Stimulated activated memory B cell treated with anti-CD40 and anti-IgM and Interleukin-4, amounts not matched to agents 10 μg/mL and 1 μg/mL and 100 μg/mL, for 72 hours (primary cell): ENCODE results near the gene KLK5.
"Not testable (repeated sequence)": the region's sequence is repeated elsewhere in the genome, so short reads cannot be mapped to it uniquely, and the experiment has no call there.

Experiments used
- ATAC-seq: fragments of 150-1000 bp; cut with Tn5 transposase; 2 replicates; pipeline ENCODE4 v1.10.0; 2021
- H3K27ac Mint-ChIP-seq: one replicate; pipeline ENCODE4 v1.8.0; 2022; ENCODE audit warnings: mild to moderate bottlenecking, mixed read lengths
- H3K27me3 Mint-ChIP-seq: one replicate; pipeline ENCODE4 v1.8.0; 2022; ENCODE audit warnings: mixed read lengths
- H3K36me3 Mint-ChIP-seq: one replicate; pipeline ENCODE4 v1.8.0; 2022; ENCODE audit warnings: mixed read lengths
- H3K4me1 Mint-ChIP-seq: one replicate; pipeline ENCODE4 v1.8.0; 2022; ENCODE audit warnings: mixed read lengths
- H3K4me3 Mint-ChIP-seq: one replicate; pipeline ENCODE4 v1.8.0; 2022; ENCODE audit warnings: mild to moderate bottlenecking, moderate library complexity, mixed read lengths
- H3K9me3 Mint-ChIP-seq: one replicate; pipeline ENCODE4 v1.8.0; 2022; ENCODE audit warnings: mixed read lengths

The KLK5 gene

GRCh38 chr19:50952910-50953309 lies at the start of gene KLK5:
KLK5 (minus strand) TSS chr19:50953038; CDS start chr19:50952657, 381 bp downstream.
- Mint-ChIP-seq H3K4me1 (no peaks in the 10 kb centered on the region), H3K27ac (no peak within 1 kb of the TSS), H3K9me3 (peaks cover 4% of the 10 kb centered on the region), H3K4me3 (no peak within 1 kb of the TSS), H3K36me3 (no peaks in the 10 kb centered on the region), H3K27me3 (peaks cover 61% of the 10 kb centered on the region)
- peak; percentile 8 for ATAC-seq

- ATAC-seq: no peak
- H3K27me3 Mint-ChIP-seq: peaks cover 65% of the 10 kb centered on the region
- H3K4me3 Mint-ChIP-seq: no peak overlapping the region
- peaks cover 3% of the 10 kb centered on the region for H3K9me3 Mint-ChIP-seq
- H3K4me1 Mint-ChIP-seq: no peaks in the 10 kb centered on the region
- H3K36me3 Mint-ChIP-seq: no peaks in the 10 kb centered on the region
- H3K27ac Mint-ChIP-seq: no peak overlapping the region
Observed at GRCh38 chr19:51002089-51002532, 49.3 kb upstream of the KLK5 start.

GRCh38 chr19:51001515-51001914 lies 48.7 kb upstream of the KLK5 start, which contains the start of gene KLK8:
KLK8 (minus strand) TSS chr19:51001604; CDS start chr19:51001167, 437 bp downstream.
- no peaks in the 10 kb centered on the region for H3K36me3 Mint-ChIP-seq
- H3K27me3 Mint-ChIP-seq: peaks cover 65% of the 10 kb centered on the region
- H3K4me3 Mint-ChIP-seq: no peak within 1 kb of the TSS
- H3K9me3 Mint-ChIP-seq: peaks cover 3% of the 10 kb centered on the region
- ATAC-seq: no peak
- no peaks in the 10 kb centered on the region for H3K4me1 Mint-ChIP-seq
- H3K27ac Mint-ChIP-seq: no peak within 1 kb of the TSS

- H3K27me3 Mint-ChIP-seq: peaks cover 65% of the 10 kb centered on the region
- peaks cover 3% of the 10 kb centered on the region for H3K9me3 Mint-ChIP-seq
- no peak overlapping the region for H3K27ac Mint-ChIP-seq
- no peaks in the 10 kb centered on the region for H3K36me3 Mint-ChIP-seq
- ATAC-seq: no peak
- no peaks in the 10 kb centered on the region for H3K4me1 Mint-ChIP-seq
- no peak overlapping the region for H3K4me3 Mint-ChIP-seq
Observed at GRCh38 chr19:51000981-51001380, 48.1 kb upstream of the KLK5 start.

GRCh38 chr19:51000426-51000825 lies 47.6 kb upstream of the KLK5 start:
- no peaks in the 10 kb centered on the region for H3K4me1 Mint-ChIP-seq
- H3K27ac Mint-ChIP-seq: no peak overlapping the region
- H3K4me3 Mint-ChIP-seq: no peak overlapping the region
- ATAC-seq: no peak
- no peaks in the 10 kb centered on the region for H3K36me3 Mint-ChIP-seq
- H3K27me3 Mint-ChIP-seq: peaks cover 65% of the 10 kb centered on the region
- H3K9me3 Mint-ChIP-seq: peaks cover 3% of the 10 kb centered on the region

GRCh38 chr19:50998686-50999085 lies 45.8 kb upstream of the KLK5 start:
- Mint-ChIP-seq H3K9me3 (peaks cover 3% of the 10 kb centered on the region), H3K27me3 (peaks cover 61% of the 10 kb centered on the region), H3K27ac (no peak overlapping the region), H3K4me1 (no peaks in the 10 kb centered on the region), H3K36me3 (no peaks in the 10 kb centered on the region), H3K4me3 (no peak overlapping the region)
- no peak for ATAC-seq

- no peak for ATAC-seq
- no peak overlapping the region for H3K4me3 Mint-ChIP-seq
- no peaks in the 10 kb centered on the region for H3K36me3 Mint-ChIP-seq
- no peak overlapping the region for H3K27ac Mint-ChIP-seq
- H3K27me3 Mint-ChIP-seq: peaks cover 54% of the 10 kb centered on the region
- H3K9me3 Mint-ChIP-seq: peaks cover 2% of the 10 kb centered on the region
- H3K4me1 Mint-ChIP-seq: no peaks in the 10 kb centered on the region
Observed at GRCh38 chr19:50998061-50998460, 45.2 kb upstream of the KLK5 start.

- Mint-ChIP-seq H3K4me3 (no peak overlapping the region), H3K4me1 (no peaks in the 10 kb centered on the region), H3K36me3 (no peaks in the 10 kb centered on the region), H3K27ac (no peak overlapping the region), H3K9me3 (peaks cover 8% of the 10 kb centered on the region), H3K27me3 (peaks cover 42% of the 10 kb centered on the region)
- ATAC-seq: no peak
Observed at GRCh38 chr19:50994129-50994528, 41.3 kb upstream of the KLK5 start.

- Mint-ChIP-seq H3K36me3 (no peaks in the 10 kb centered on the region), H3K27me3 (peaks cover 41% of the 10 kb centered on the region), H3K4me1 (no peaks in the 10 kb centered on the region), H3K27ac (no peak overlapping the region), H3K4me3 (no peak overlapping the region), H3K9me3 (peaks cover 8% of the 10 kb centered on the region)
- no peak for ATAC-seq
Observed at GRCh38 chr19:50992666-50993035, 39.8 kb upstream of the KLK5 start.

GRCh38 chr19:50984416-50984815 lies 31.6 kb upstream of the KLK5 start:
- H3K27ac Mint-ChIP-seq, H3K4me3 Mint-ChIP-seq, H3K4me1 Mint-ChIP-seq, ATAC-seq, H3K9me3 Mint-ChIP-seq, H3K36me3 Mint-ChIP-seq: not testable (repeated sequence)
- peaks cover 59% of the 10 kb centered on the region for H3K27me3 Mint-ChIP-seq

GRCh38 chr19:50983625-50984292 lies 30.9 kb upstream of the KLK5 start, which contains the start of gene KLK7:
KLK7 (minus strand) TSS chr19:50983917; CDS start chr19:50982399, 1,518 bp downstream.
- H3K27ac Mint-ChIP-seq: no peak within 1 kb of the TSS
- no peak for ATAC-seq
- no peaks in the 10 kb centered on the region for H3K4me1 Mint-ChIP-seq
- no peak within 1 kb of the TSS for H3K4me3 Mint-ChIP-seq
- peaks cover 6% of the 10 kb centered on the region for H3K9me3 Mint-ChIP-seq
- no peaks in the 10 kb centered on the region for H3K36me3 Mint-ChIP-seq
- H3K27me3 Mint-ChIP-seq: peaks cover 59% of the 10 kb centered on the region

- H3K27me3 Mint-ChIP-seq: peaks cover 63% of the 10 kb centered on the region
Observed at GRCh38 chr19:50982186-50982585, 29.3 kb upstream of the KLK5 start.

GRCh38 chr19:50981587-50982146 lies 28.8 kb upstream of the KLK5 start:
- Mint-ChIP-seq H3K27me3 (peaks cover 63% of the 10 kb centered on the region), H3K4me1 (no peaks in the 10 kb centered on the region), H3K9me3 (peaks cover 6% of the 10 kb centered on the region), H3K27ac (no peak overlapping the region), H3K36me3 (no peaks in the 10 kb centered on the region), H3K4me3 (no peak overlapping the region)
- ATAC-seq: no peak

More at GRCh38 chr19:50982186-50982585, 29.3 kb upstream of the KLK5 start:
- Mint-ChIP-seq H3K36me3 (no peaks in the 10 kb centered on the region), H3K27ac (no peak overlapping the region), H3K9me3 (peaks cover 6% of the 10 kb centered on the region), H3K4me1 (no peaks in the 10 kb centered on the region), H3K4me3 (no peak overlapping the region)
- no peak for ATAC-seq

GRCh38 chr19:50980208-50980607 lies 27.4 kb upstream of the KLK5 start:
- no peak for ATAC-seq
- Mint-ChIP-seq H3K9me3 (peaks cover 6% of the 10 kb centered on the region), H3K36me3 (no peaks in the 10 kb centered on the region), H3K27me3 (peaks cover 73% of the 10 kb centered on the region), H3K4me1 (no peaks in the 10 kb centered on the region), H3K4me3 (no peak overlapping the region), H3K27ac (no peak overlapping the region)

- peaks cover 73% of the 10 kb centered on the region for H3K27me3 Mint-ChIP-seq
- no peaks in the 10 kb centered on the region for H3K36me3 Mint-ChIP-seq
Observed at GRCh38 chr19:50979758-50980157, 26.9 kb upstream of the KLK5 start.

GRCh38 chr19:50978772-50979390 lies 26.0 kb upstream of the KLK5 start:
- H3K27me3 Mint-ChIP-seq: peaks cover 65% of the 10 kb centered on the region
- H3K4me3 Mint-ChIP-seq: no peak overlapping the region

More at GRCh38 chr19:50979758-50980157, 26.9 kb upstream of the KLK5 start:
- no peaks in the 10 kb centered on the region for H3K4me1 Mint-ChIP-seq
- ATAC-seq: no peak
- peaks cover 6% of the 10 kb centered on the region for H3K9me3 Mint-ChIP-seq
- no peak overlapping the region for H3K4me3 Mint-ChIP-seq
- H3K27ac Mint-ChIP-seq: no peak overlapping the region

More at GRCh38 chr19:50978772-50979390, 26.0 kb upstream of the KLK5 start:
- Mint-ChIP-seq H3K4me1 (no peaks in the 10 kb centered on the region), H3K9me3 (peaks cover 6% of the 10 kb centered on the region), H3K36me3 (no peaks in the 10 kb centered on the region), H3K27ac (no peak overlapping the region)
- ATAC-seq: no peak
